ENCODE measurements around the gene COLEC12.

DNA sequence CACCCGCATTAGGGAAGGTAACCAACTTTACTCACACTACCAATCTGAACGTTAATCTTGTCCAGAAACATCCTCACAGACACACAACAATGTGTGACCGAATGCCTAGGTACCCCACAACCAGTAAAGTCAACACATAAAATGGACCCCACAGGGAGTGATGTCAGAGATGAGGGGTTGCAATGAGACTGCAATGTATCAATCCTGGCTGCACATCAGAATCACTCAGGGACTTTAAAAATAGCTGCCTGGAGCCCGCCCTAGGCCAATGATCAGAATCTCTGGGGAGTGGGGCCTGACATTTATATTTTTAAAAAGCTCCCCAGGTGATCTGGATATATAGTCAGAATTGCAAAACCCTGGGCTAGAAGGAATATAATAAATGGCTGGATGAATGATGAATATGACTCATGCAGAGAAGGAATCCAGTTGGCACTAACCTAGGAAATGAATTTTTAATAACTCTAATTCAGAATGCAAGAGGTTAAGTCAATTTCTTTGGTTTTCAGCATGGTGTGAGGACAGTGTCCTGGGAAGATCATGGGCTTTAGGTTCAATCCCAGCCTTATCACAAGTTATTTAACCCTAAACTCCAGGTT is 92.8 kb downstream of the COLEC12 start:
- TF ChIP-seq POLR2A (IDR thresholded peaks at IDR 0.05): no peak
- TF ChIP-seq, protein P1, sequence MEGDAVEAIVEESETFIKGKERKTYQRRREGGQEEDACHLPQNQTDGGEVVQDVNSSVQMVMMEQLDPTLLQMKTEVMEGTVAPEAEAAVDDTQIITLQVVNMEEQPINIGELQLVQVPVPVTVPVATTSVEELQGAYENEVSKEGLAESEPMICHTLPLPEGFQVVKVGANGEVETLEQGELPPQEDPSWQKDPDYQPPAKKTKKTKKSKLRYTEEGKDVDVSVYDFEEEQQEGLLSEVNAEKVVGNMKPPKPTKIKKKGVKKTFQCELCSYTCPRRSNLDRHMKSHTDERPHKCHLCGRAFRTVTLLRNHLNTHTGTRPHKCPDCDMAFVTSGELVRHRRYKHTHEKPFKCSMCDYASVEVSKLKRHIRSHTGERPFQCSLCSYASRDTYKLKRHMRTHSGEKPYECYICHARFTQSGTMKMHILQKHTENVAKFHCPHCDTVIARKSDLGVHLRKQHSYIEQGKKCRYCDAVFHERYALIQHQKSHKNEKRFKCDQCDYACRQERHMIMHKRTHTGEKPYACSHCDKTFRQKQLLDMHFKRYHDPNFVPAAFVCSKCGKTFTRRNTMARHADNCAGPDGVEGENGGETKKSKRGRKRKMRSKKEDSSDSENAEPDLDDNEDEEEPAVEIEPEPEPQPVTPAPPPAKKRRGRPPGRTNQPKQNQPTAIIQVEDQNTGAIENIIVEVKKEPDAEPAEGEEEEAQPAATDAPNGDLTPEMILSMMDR (IDR thresholded peaks at IDR 0.05): no peak
